Tibial nerve (tissue), 4 donors: ENCODE results near the gene HPS6. TPM values are rescaled to one million over a fixed set of nuclear protein-coding genes. Genes with fewer than 3 reads are reported as not detected.
"Not testable (repeated sequence)": the region's sequence is repeated elsewhere in the genome, so short reads cannot be mapped to it uniquely, and the experiment has no call there.

Source experiments
- DNase-seq, 2 donors: peaks; one replicate each; pipeline ENCODE4 v3.0.0-alpha.2; 2019; ENCODE audit warnings: low spot score in 2 of 2
- H3K27ac ChIP-seq, 4 donors: fragments of 200-600 bp; sonication (generic) in 3 of 4; one replicate each; pipeline ENCODE4 v1.5.1; 2017 to 2019; ENCODE audit warnings: mild to moderate bottlenecking in 1 of 4
- H3K27me3 ChIP-seq, 2 donors: fragments of 200-600 bp; sonication (generic) in 1 of 2; one replicate each; pipeline versions ENCODE4 v1.5.1 to v1.6.0; 2017 to 2019
- H3K36me3 ChIP-seq, 3 donors: fragments of 200-600 bp; sonication (generic); one replicate each; pipeline ENCODE4 v1.5.1; 2018 to 2019
- H3K4me1 ChIP-seq, 4 donors: fragments of 200-600 bp; sonication (generic) in 3 of 4; one replicate each; pipeline ENCODE4 v1.5.1; 2017 to 2019
- H3K4me3 ChIP-seq, 4 donors: fragments of 200-600 bp; sonication (generic) in 3 of 4; one replicate each; pipeline ENCODE4 v1.5.1; 2017 to 2019; ENCODE audit warnings: mild to moderate bottlenecking in 1 of 4, moderate library complexity in 1 of 4
- H3K9me3 ChIP-seq, 4 donors: fragments of 200-600 bp; sonication (generic) in 3 of 4; one replicate each; pipeline ENCODE4 v1.5.1; 2017 to 2019
- CTCF ChIP-seq, 5 experiments: fragments of 200-600 bp in 3 of 5; fragments of 450-650 bp in 2 of 5; sonication (generic) in 3 of 5; IDR thresholded peaks; one replicate each; pipeline ENCODE4 v1.5.1; 2016 to 2019; ENCODE audit warnings: antibody characterized with exemption in 5 of 5, mild to moderate bottlenecking in 3 of 5, moderate library complexity in 2 of 5
- EP300 ChIP-seq, 2 donors: sonication (generic); formaldehyde crosslinking; IDR thresholded peaks; one replicate each; pipeline ENCODE4 v1.6.1; 2017; ENCODE audit warnings: antibody characterized with exemption in 2 of 2, mild to moderate bottlenecking in 1 of 2
- POLR2A ChIP-seq, 2 donors: fragments of 450-650 bp; IDR thresholded peaks; one replicate each; pipeline ENCODE4 v1.6.1; 2017; ENCODE audit warnings: antibody characterized with exemption in 2 of 2, mild to moderate bottlenecking in 2 of 2, moderate library complexity in 2 of 2
- WGBS, 2 donors: methylation state at CpG; one replicate each; pipeline ENCODE4 v1.1.5; 2018; 5-methylcytosine and 5-hydroxymethylcytosine counted together
- total RNA-seq, 4 donors: library from RNA; depleted of rRNA; stranded (reverse); fragments of >200 nt; gene quantifications; one replicate each; pipeline ENCODE4 v1.1.0, GENCODE V29; 2016

The HPS6 gene
- total RNA-seq, 4 donors from 2014 or later, result 33.5 to 36.5 (median 34.8) TPM

DNA sequence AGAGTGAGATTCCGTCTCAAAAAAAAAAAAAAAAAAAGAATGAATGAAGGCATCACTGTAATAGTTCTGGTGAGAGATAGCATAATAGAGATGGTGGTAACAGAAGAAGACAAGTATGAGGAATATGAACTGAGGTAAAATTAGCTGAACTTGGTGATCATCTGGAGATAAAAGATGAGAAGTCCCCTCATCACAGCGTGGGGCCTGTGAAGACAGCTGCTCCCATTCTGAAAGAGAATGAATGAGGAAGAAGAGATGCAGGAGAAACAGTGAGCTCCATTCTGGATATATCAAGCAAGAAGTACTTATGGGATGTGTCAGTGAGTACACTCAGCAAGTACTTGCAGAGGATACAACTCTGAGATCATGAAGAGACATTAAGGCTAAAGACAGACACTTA is 37.9 kb upstream of the HPS6 start:
- no peaks in the 10 kb centered on the region for H3K9me3 ChIP-seq
- peaks cover 0 to 97% (median 0%) of the 10 kb centered on the region in 3 donors for H3K36me3 ChIP-seq

GRCh38 chr10:102033787-102034186 is 31.4 kb upstream of the HPS6 start:
- H3K4me1 ChIP-seq, result no peaks in the 10 kb centered on the region
- TF ChIP-seq EP300 (IDR thresholded peaks at IDR 0.05) (no peak), POLR2A (IDR thresholded peaks at IDR 0.05) (no peak), CTCF (IDR thresholded peaks at IDR 0.05) (no peak)
- no peaks in the 10 kb centered on the region for H3K9me3 ChIP-seq
- H3K4me3 ChIP-seq, result no peak overlapping the region
- H3K27me3 ChIP-seq, result no peaks in the 10 kb centered on the region
- H3K36me3 ChIP-seq, result peaks cover 0 to 99% (median 5%) of the 10 kb centered on the region in 3 donors
- no peak overlapping the region for H3K27ac ChIP-seq
- no peak for DNase-seq
- 86 to 90% methylated on average over 2 of the region's 2 CpGs for WGBS, 2 donors

More for the DNA sequence above, 37.9 kb upstream of the HPS6 start:
- Histone ChIP-seq H3K27me3 (no peaks in the 10 kb centered on the region), H3K4me3 (no peak overlapping the region), H3K27ac (no peak overlapping the region), H3K4me1 (no peaks in the 10 kb centered on the region)
- WGBS, 2 donors, result 92 to 96% methylated on average over 2 of the region's 2 CpGs
- TF ChIP-seq POLR2A (IDR thresholded peaks at IDR 0.05) (no peak), EP300 (IDR thresholded peaks at IDR 0.05) (no peak), CTCF (IDR thresholded peaks at IDR 0.05) (no peak)
- DNase-seq, result no peak

DNA sequence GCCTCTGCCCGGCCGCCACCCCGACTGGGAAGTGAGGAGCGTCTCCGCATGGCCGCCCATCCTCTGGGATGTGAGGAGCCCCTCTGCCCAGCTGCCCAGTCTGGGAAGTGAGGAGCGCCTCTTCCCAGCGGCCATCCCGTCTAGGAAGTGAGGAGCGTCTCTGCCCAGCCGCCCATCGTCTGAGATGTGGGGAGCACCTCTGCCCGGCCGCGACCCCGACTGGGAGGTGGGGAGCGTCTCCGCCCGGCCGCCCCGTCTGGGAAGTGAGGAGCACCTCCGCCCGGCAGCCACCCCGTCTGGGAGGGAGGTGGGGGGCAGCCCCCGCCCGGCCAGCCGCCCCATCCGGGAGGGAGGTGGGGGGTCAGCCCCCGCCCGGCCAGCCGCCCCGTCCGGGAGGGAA is 29.3 kb upstream of the HPS6 start:
- H3K27ac ChIP-seq, result not testable (repeated sequence)

DNA sequence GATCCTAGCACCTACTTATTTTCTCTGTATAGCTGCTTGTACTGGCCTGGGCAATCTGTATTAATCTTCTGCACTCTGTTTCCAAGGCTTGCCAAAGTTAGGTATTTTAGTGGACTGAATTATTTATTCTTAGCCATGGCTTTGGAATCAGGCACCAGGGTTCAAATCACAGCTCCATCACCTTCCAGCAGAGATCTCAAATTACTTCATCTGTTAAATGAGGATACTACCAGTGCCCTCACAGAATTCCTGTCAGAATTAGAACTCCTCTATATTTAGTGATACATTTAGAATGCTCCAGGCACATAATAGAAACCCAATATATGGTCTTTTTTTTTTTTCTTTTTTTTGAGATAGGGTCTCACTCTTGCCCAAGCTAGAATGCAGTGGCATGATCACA is 26.7 kb upstream of the HPS6 start:
- Histone ChIP-seq H3K9me3 (no peaks in the 10 kb centered on the region), H3K4me1 (peaks cover 0 to 6% (median 0%) of the 10 kb centered on the region in 4 donors), H3K36me3 (peaks cover 0 to 61% (median 0%) of the 10 kb centered on the region in 3 donors), H3K27ac (no peak overlapping the region), H3K4me3 (no peak overlapping the region), H3K27me3 (no peaks in the 10 kb centered on the region)
- no peak for DNase-seq
- TF ChIP-seq POLR2A (IDR thresholded peaks at IDR 0.05) (no peak), CTCF (IDR thresholded peaks at IDR 0.05) (no peak), EP300 (IDR thresholded peaks at IDR 0.05) (no peak)

More for the DNA sequence above, 29.3 kb upstream of the HPS6 start:
- not testable (repeated sequence) for H3K4me3 ChIP-seq, H3K27me3 ChIP-seq, H3K4me1 ChIP-seq, DNase-seq, H3K9me3 ChIP-seq
- 80 to 92% methylated on average over 5 to 17 of the region's 33 CpGs for WGBS, 2 donors
- H3K36me3 ChIP-seq, result peaks cover 0 to 87% (median 5%) of the 10 kb centered on the region in 3 donors

- no peak for DNase-seq
- Histone ChIP-seq H3K9me3 (no peaks in the 10 kb centered on the region), H3K27ac (no peak overlapping the region), H3K36me3 (peaks cover 0 to 40% (median 0%) of the 10 kb centered on the region in 3 donors), H3K4me3 (no peak overlapping the region), H3K4me1 (peaks cover 0 to 24% (median 0%) of the 10 kb centered on the region in 4 donors), H3K27me3 (no peaks in the 10 kb centered on the region)
- 55 to 63% methylated on average over 7 of the region's 7 CpGs for WGBS, 2 donors
- no peak for TF ChIP-seq POLR2A (IDR thresholded peaks at IDR 0.05)
- TF ChIP-seq CTCF (IDR thresholded peaks at IDR 0.05), result no peak
- no peak for TF ChIP-seq EP300 (IDR thresholded peaks at IDR 0.05)
Observed at GRCh38 chr10:102040305-102041050, 24.7 kb upstream of the HPS6 start.
